K562 (cell line): ENCODE measurements around the gene FANCG. TPM values are rescaled to one million over a fixed set of nuclear protein-coding genes. Genes with fewer than 3 reads are reported as not detected.

Source experiments
- ATAC-seq: fragments of 200-7000 bp; cut with Tn5 transposase; 3 replicates; pipeline ENCODE4 v1.9.1; 2020; ENCODE audit warnings: moderate library complexity
- BruUV-seq: library from RNA; stranded (reverse); fragments of 400-500 nt; replicated peaks from 2 replicates; lab custom pipeline; 2021; lab: Mats Ljungman, UMichigan
- CTCF ChIA-PET: fragments of 300-600 bp; formaldehyde crosslinking; extraction: SDS; loops from one replicate; lab custom pipeline; 2021; ENCODE audit warnings: low intra/inter-chr PET ratio; lab: Yijun Ruan, JAX
- POLR2A ChIA-PET: fragments of 300-600, 350-650 bp; sonication (Branson Sonifier 250); formaldehyde crosslinking; extraction: SDS; loops from one replicate; lab custom pipeline; 2021; ENCODE audit warnings: antibody characterized with exemption, inconsistent platforms; lab: Yijun Ruan, JAX
- DNase-seq, 4 experiments: peaks; one replicate each; pipeline versions ENCODE4 v3.0.0 to v3.0.0-alpha.2; 2011 to 2018; ENCODE audit warnings: low spot score in 3 of 4, mixed read lengths in 3 of 4; ENCODE audit errors: extremely low read depth in 1 of 4
- FAIRE-seq: peaks from 2 replicates; lab custom pipeline; 2011; peaks lifted over from hg19 to GRCh38; lab: Jason Lieb, UNC
- H2AFZ ChIP-seq: 2 replicates; pipeline ENCODE4 v1.6.0; 2011; ENCODE audit warnings: low read depth, low read length, control low read depth, inconsistent platforms
- H3K27ac ChIP-seq: fragments of 200-600 bp; 3 replicates; pipeline ENCODE4 v1.8.0; 2011; ENCODE audit warnings: low read depth, mild to moderate bottlenecking, control low read depth, inconsistent platforms, low read length, moderate library complexity, mixed read lengths; ENCODE audit errors: extremely low read depth
- H3K27me3 ChIP-seq, 2 experiments: fragments of 300-600 bp in 1 of 2; 2 replicates in 1 of 2; 3 replicates in 1 of 2; pipeline versions ENCODE4 v1.6.0 to v1.8.0; 2011; ENCODE audit warnings: inconsistent platforms in 2 of 2, low read length in 2 of 2, mild to moderate bottlenecking in 1 of 2, mixed read lengths in 1 of 2, moderate library complexity in 1 of 2; ENCODE audit not compliant: control insufficient read depth in 2 of 2, insufficient read depth in 2 of 2
- H3K36me3 ChIP-seq: fragments of 300-600 bp; 3 replicates; pipeline ENCODE4 v1.8.0; 2011; ENCODE audit warnings: mild to moderate bottlenecking, low read length, inconsistent platforms; ENCODE audit not compliant: control insufficient read depth, insufficient read depth
- H3K4me1 ChIP-seq, 2 experiments: fragments of 200-600 bp in 1 of 2; replicated peaks in 1 of 2; 2 replicates in 1 of 2; 3 replicates in 1 of 2; pipeline versions ENCODE4 v1.5.1 to v1.8.0; 2011; ENCODE audit warnings: inconsistent platforms in 2 of 2, low read length in 2 of 2, mild to moderate bottlenecking in 1 of 2, mixed read lengths in 1 of 2, moderate library complexity in 1 of 2; ENCODE audit not compliant: control insufficient read depth in 2 of 2, insufficient read depth in 2 of 2
- H3K4me2 ChIP-seq: 2 replicates; pipeline ENCODE4 v1.6.1; 2011; ENCODE audit warnings: low read length, control low read depth, inconsistent platforms, mixed read lengths; ENCODE audit not compliant: insufficient read depth
- H3K4me3 ChIP-seq: fragments of 200-600 bp; sonication (generic), shearing (Covaris generic); 2 replicates; pipeline ENCODE4 v1.5.1; 2016; ENCODE audit warnings: control low read depth, inconsistent platforms
- H3K79me2 ChIP-seq: fragments of 200-600 bp; 3 replicates; pipeline ENCODE4 v1.8.0; 2011; ENCODE audit warnings: low read length, inconsistent platforms; ENCODE audit not compliant: control insufficient read depth, insufficient read depth
- H3K9ac ChIP-seq, 2 experiments: 2 replicates each; pipeline versions ENCODE4 v1.6.0 to v1.6.1; 2011; ENCODE audit warnings: low read depth in 2 of 2, low read length in 2 of 2, control low read depth in 1 of 2, inconsistent platforms in 1 of 2, mild to moderate bottlenecking in 1 of 2, mixed read lengths in 1 of 2; ENCODE audit not compliant: insufficient read depth in 1 of 2
- H3K9me1 ChIP-seq: one replicate; pipeline ENCODE4 v1.6.0; 2011; ENCODE audit warnings: inconsistent platforms, mild to moderate bottlenecking, low read length, moderate library complexity; ENCODE audit not compliant: control insufficient read depth, insufficient read depth
- H3K9me3 ChIP-seq: replicated peaks from 2 replicates; pipeline ENCODE4 v1.5.1; 2011; ENCODE audit warnings: low read depth, low read length, inconsistent platforms; ENCODE audit not compliant: control insufficient read depth, insufficient read depth
- H4K20me1 ChIP-seq: replicated peaks from 2 replicates; pipeline ENCODE4 v1.6.1; 2011; ENCODE audit warnings: low read length, inconsistent platforms, mixed read lengths; ENCODE audit not compliant: control insufficient read depth, insufficient read depth
- EZH2 ChIP-seq: IDR thresholded peaks from 2 replicates; pipeline ENCODE4 v1.6.1; 2012; ENCODE audit warnings: low read depth, mild to moderate bottlenecking, inconsistent platforms, low read length, borderline replicate concordance
- MXI1 ChIP-seq: IDR thresholded peaks from 2 replicates; pipeline ENCODE4 v1.6.1; 2011; ENCODE audit warnings: low read depth, mild to moderate bottlenecking, improper control_type of control experiment, low read length
- MYNN ChIP-seq, 2 experiments: sonication (generic); formaldehyde crosslinking in 1 of 2; IDR thresholded peaks; 2 replicates each; pipeline versions ENCODE4 v1.5.0 to v1.6.1; 2016 to 2020; ENCODE audit warnings: antibody characterized with exemption in 1 of 2, missing genetic modification reagents in 1 of 2
- RBM39 ChIP-seq: fragments of 200-400 bp; formaldehyde crosslinking; optimal IDR thresholded peaks from 2 replicates; pipeline ENCODE3; 2018; ENCODE audit warnings: low read depth, low read length
- SMARCA5 ChIP-seq: fragments of 450-650 bp; IDR thresholded peaks from 2 replicates; pipeline ENCODE4 v1.6.1; 2016
- TAF9B ChIP-seq: fragments of 450-650 bp; IDR thresholded peaks from 2 replicates; pipeline ENCODE4 v1.6.1; 2018; ENCODE audit warnings: mild to moderate bottlenecking; ENCODE audit not compliant: partially characterized antibody
- TCF7L2 ChIP-seq: fragments of 150-350 bp; IDR thresholded peaks from 2 replicates; pipeline ENCODE4 v1.6.1; 2016; ENCODE audit warnings: low read depth, mild to moderate bottlenecking, low read length, moderate library complexity
- TRIM28 ChIP-seq: fragments of 450-650 bp; IDR thresholded peaks from 2 replicates; pipeline ENCODE4 v1.6.1; 2017
- ZBTB1 ChIP-seq: sonication (generic); formaldehyde crosslinking; IDR thresholded peaks from 2 replicates; pipeline ENCODE4 v1.8.1; 2023; ENCODE audit warnings: missing genetic modification reagents, low read depth, mild to moderate bottlenecking, borderline replicate concordance
- ZNF217 ChIP-seq: sonication (generic); formaldehyde crosslinking; IDR thresholded peaks from 2 replicates; pipeline ENCODE4 v1.8.0; 2022; ENCODE audit warnings: mild to moderate bottlenecking, missing genetic modification reagents
- ZNF232 ChIP-seq: sonication (generic); formaldehyde crosslinking; IDR thresholded peaks from 2 replicates; pipeline ENCODE4 v1.8.0; 2022; ENCODE audit warnings: mild to moderate bottlenecking, missing genetic modification reagents
- ZNF274 ChIP-seq: IDR thresholded peaks from 2 replicates; pipeline ENCODE4 v1.6.1; 2011; ENCODE audit warnings: low read depth, mild to moderate bottlenecking, low read length, moderate library complexity, borderline replicate concordance
- WGBS: fragments of 100-300 bp; shearing (Covaris generic); methylation state at CpG from one replicate; pipeline ENCODE4 v1.1.6; 2016; ENCODE audit warnings: low coverage, mixed read lengths; ENCODE audit not compliant: insufficient coverage; ENCODE audit errors: missing lambda C conversion rate; 5-methylcytosine and 5-hydroxymethylcytosine counted together
- in situ Hi-C: fragments of 300-500 bp; cut with MboI; formaldehyde crosslinking; loops from 4 replicates; pipeline ENCODE4 v1.15.0; 2018; ENCODE audit warnings: inconsistent platforms, mixed read lengths
- intact Hi-C: fragments of 100-400 bp; cut with micrococcal nuclease; formaldehyde crosslinking; loops from 2 replicates; pipeline ENCODE4 v1.14.2; 2022
- polyA plus RNA-seq, 8 experiments: library from polyadenylated mRNA; depleted of rRNA in 4 of 8; stranded (reverse) in 5 of 8; unstranded in 3 of 8; fragments of >200 nt; fragmentation: Nextera tagmentation in 2 of 8; fragmentation: Illumina TruSeq in 1 of 8; extraction: Ambion mirVana in 2 of 8; extraction: Trizol in 1 of 8; gene quantifications; 2 replicates each; pipeline versions ENCODE4 v1.2.1 to v1.2.3, GENCODE V29; 2011 to 2014; ENCODE audit warnings: inconsistent platforms in 1 of 8, missing spikeins in 1 of 8
- total RNA-seq, 7 experiments: library from RNA; depleted of rRNA in 6 of 7; stranded (reverse); fragments of >200 nt in 6 of 7; fragmentation: Illumina TruSeq in 2 of 7; extraction: Trizol in 2 of 7; gene quantifications; 2 replicates each; pipeline versions ENCODE4 v1.2.1 to v1.2.3, GENCODE V29; 2011 to 2021; ENCODE audit warnings: low replicate concordance in 1 of 7
- TF ChIP-seq, protein P1 (sequence below): fragments of 250-450 bp; sonication (Bioruptor Pico); IDR thresholded peaks from 2 replicates; pipeline ENCODE4 v1.4.0; 2020; ENCODE audit warnings: mild to moderate bottlenecking, moderate library complexity, borderline replicate concordance

Gene FANCG
- total and polyA plus RNA-seq, 9 of the 15 experiments (the other 6 are each of a cell fraction or from before 2014, with no cell fraction given) = 7.5 to 43.9 (median 31.0) TPM

DNA sequence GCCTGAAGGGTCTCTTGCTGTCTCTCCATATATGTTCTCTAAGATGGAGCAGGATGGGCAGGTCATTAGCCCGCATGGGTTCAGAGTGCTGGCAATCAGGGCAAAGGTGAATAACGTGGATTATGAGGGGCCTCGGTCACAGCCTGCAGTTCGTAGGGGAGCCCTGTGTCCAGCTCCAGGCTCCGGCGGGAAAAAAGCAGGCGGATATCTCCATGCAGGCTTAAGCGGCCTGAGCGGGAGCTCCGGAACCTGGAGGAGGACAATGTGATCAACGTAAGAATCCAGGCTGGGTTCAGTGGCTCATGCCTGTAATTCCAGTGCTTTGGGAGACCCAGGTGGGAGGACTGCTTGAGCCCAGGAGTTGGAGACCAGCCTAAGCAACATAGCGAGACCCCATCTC is 25.4 kb upstream of the FANCG start:
- H3K4me3 ChIP-seq = no peak overlapping the region
- H3K27ac ChIP-seq = no peak overlapping the region
- H3K9me1 ChIP-seq = no peaks in the 10 kb centered on the region
- intact Hi-C loops = no loop called here
- ChIA-PET CTCF (no interaction called here), POLR2A (no interaction called here)
- no peak overlapping the region for H3K4me2 ChIP-seq
- in situ Hi-C loops = no loop called here
- DNase-seq = no peak
- 79% methylated on average over 8 of the region's 12 CpGs for WGBS
- ATAC-seq = no peak
- BruUV-seq = no TSS peak
- no peaks in the 10 kb centered on the region for H4K20me1 ChIP-seq
- no peak for FAIRE-seq
- peaks cover 33% of the 10 kb centered on the region for H3K79me2 ChIP-seq
- no peak overlapping the region for H2AFZ ChIP-seq
- no peaks in the 10 kb centered on the region for H3K9me3 ChIP-seq
- H3K36me3 ChIP-seq = peaks cover 49% of the 10 kb centered on the region; the same call in 2 of the 3 replicates
- peaks cover 32 to 35% of the 10 kb centered on the region in 2 experiments; a peak in 4 of 5 replicates for H3K4me1 ChIP-seq
- H3K27me3 ChIP-seq = no peaks in the 10 kb centered on the region
- no peak for TF ChIP-seq ZNF217 (CRISPR knock-in tag)
- TF ChIP-seq, protein P1, sequence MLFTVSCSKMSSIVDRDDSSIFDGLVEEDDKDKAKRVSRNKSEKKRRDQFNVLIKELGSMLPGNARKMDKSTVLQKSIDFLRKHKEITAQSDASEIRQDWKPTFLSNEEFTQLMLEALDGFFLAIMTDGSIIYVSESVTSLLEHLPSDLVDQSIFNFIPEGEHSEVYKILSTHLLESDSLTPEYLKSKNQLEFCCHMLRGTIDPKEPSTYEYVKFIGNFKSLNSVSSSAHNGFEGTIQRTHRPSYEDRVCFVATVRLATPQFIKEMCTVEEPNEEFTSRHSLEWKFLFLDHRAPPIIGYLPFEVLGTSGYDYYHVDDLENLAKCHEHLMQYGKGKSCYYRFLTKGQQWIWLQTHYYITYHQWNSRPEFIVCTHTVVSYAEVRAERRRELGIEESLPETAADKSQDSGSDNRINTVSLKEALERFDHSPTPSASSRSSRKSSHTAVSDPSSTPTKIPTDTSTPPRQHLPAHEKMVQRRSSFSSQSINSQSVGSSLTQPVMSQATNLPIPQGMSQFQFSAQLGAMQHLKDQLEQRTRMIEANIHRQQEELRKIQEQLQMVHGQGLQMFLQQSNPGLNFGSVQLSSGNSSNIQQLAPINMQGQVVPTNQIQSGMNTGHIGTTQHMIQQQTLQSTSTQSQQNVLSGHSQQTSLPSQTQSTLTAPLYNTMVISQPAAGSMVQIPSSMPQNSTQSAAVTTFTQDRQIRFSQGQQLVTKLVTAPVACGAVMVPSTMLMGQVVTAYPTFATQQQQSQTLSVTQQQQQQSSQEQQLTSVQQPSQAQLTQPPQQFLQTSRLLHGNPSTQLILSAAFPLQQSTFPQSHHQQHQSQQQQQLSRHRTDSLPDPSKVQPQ = no peak
- TF ChIP-seq MXI1 = no peak
- no peak for TF ChIP-seq MYNN (IDR thresholded peaks at IDR 0.05)
- TF ChIP-seq MYNN (CRISPR knock-in tag; IDR thresholded peaks at IDR 0.05) = no peak
- no peak for TF ChIP-seq TAF9B
- TF ChIP-seq EZH2 = no peak
- TF ChIP-seq TRIM28 = no peak
- no peak for TF ChIP-seq ZNF274
- TF ChIP-seq RBM39 = no peak
- TF ChIP-seq ZNF232 (CRISPR knock-in tag) = no peak
- no peak for TF ChIP-seq ZBTB1 (CRISPR knock-in tag)
- no peak for TF ChIP-seq SMARCA5
- no peak for TF ChIP-seq TCF7L2
- TF ChIP-seq, all 486 proteins: peak for 0
- no peak overlapping the region for H3K9ac ChIP-seq
